T-helper 2 cell treated with Interferon-gamma antibody and Interleukin-4, amounts not matched to agents 5 μg/mL and 100 μg/mL, for 36 hours (primary cell): ENCODE data around the gene RPP30.

ENCODE experiments used
- DNase-seq: peaks from one replicate; pipeline ENCODE4 v3.0.0; 2021; ENCODE audit warnings: low spot score
- H3K27ac Mint-ChIP-seq: one replicate; pipeline ENCODE4 v1.8.0; 2021; ENCODE audit warnings: mild to moderate bottlenecking, mixed read lengths
- H3K27me3 Mint-ChIP-seq: one replicate; pipeline ENCODE4 v1.8.0; 2021; ENCODE audit warnings: low read depth, mixed read lengths
- H3K36me3 Mint-ChIP-seq: one replicate; pipeline ENCODE4 v1.8.0; 2021; ENCODE audit warnings: low read depth, mixed read lengths
- H3K4me1 Mint-ChIP-seq: one replicate; pipeline ENCODE4 v1.8.0; 2021; ENCODE audit warnings: low read depth, mixed read lengths
- H3K4me3 Mint-ChIP-seq: one replicate; pipeline ENCODE4 v1.8.0; 2022; ENCODE audit warnings: mild to moderate bottlenecking, moderate library complexity, mixed read lengths
- H3K9me3 Mint-ChIP-seq: one replicate; pipeline ENCODE4 v1.8.0; 2021; ENCODE audit warnings: mixed read lengths

The RPP30 gene

DNA sequence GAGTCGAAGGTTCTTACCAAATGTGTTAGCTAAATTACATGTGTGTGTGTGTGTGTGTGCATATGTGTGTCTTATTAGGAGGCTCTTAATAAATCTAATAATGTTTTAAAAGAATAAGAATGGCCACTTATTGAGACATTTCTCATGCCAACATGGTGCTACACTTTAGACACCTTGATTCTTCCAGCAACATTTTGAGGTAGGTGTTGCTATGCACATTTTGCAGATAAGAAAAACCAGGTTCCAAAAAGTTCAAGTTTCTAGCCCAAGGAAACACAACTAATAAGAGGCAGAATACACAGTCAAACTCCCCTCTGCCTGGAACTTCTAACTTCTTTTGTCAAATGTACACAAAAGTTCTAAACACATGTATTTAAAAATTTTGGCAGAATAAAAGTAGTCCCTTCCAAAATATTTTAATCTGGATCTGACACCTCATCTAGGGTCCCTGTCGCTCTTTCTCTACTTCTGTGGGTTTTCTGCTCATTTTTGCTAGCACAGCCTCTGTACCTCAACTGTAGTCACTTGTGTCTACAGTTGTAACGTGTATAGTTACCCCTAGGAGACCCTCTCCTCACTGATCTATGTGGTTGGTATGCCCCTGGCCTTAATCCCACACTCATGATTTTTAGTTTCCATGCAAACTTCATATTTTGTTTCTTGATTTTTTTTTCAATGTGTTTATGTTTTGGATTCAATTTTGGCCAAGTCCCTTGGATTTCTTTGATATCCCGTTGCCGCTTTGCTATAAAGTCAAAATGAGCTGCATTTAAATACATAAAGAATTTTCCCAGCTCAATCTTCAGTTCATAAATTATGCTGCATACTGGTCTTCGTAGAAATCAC, 44.8 kb downstream of the RPP30 start:
- no peak overlapping the region for H3K27ac Mint-ChIP-seq
- no peak for DNase-seq
- peaks cover 2% of the 10 kb centered on the region for H3K4me1 Mint-ChIP-seq
- H3K9me3 Mint-ChIP-seq: no peaks in the 10 kb centered on the region
- no peak overlapping the region for H3K4me3 Mint-ChIP-seq
- no peaks in the 10 kb centered on the region for H3K36me3 Mint-ChIP-seq
- peaks cover 37% of the 10 kb centered on the region for H3K27me3 Mint-ChIP-seq

DNA sequence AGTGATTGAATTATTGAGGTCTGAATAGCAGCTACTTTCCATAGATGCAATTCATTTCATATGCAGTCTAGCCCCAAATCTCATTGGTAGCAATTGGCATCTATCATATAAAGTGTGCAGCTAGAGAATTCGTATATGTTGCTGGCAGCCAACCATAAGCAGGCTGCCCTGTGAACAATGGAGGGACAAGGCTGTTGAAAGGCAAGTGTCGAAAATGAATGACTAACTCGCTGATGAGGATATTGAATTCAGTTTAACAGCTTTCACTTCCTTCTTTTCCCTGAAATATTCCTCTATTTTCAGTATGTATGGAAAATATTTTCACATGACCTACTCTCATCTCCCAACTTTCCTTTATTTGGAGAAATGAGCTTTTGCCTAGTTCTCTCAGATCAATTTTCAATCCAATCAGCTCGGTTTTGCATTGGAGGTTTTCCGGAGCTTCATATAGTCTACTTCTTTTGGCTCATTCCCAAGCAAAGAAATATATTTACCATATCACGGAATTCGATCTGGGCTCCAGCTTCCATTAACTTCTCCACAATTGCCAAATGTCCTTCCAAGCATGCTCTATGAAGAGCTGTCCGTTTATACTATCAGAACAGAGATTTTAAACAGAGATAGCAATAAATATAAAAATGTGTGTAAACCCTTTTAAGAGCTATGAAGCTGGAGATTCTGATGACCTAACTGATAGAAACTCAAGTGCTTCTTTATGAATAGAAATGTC, 45.6 kb downstream of the RPP30 start:
- Mint-ChIP-seq H3K27ac (no peak overlapping the region), H3K4me1 (no peaks in the 10 kb centered on the region), H3K27me3 (peaks cover 43% of the 10 kb centered on the region)

DNA sequence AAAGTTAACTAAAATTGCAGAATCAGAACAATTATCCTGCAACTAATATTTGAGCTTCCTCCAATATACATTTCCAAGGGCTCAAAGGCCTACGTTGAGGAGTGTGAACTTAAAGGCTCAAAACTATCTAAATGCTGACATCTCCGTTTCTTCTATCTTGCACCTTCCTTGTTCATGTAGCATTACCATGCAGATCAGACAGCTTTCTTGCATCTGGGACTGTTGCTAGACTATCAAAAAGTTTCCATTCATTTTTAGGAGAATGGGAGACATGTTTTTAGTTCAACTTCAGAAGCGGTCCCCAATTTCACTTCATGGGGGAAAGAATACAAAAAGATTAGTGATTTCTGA, 46.2 kb downstream of the RPP30 start:
- H3K4me3 Mint-ChIP-seq: no peak overlapping the region
- H3K27ac Mint-ChIP-seq: no peak overlapping the region
- peaks cover 46% of the 10 kb centered on the region for H3K27me3 Mint-ChIP-seq
- no peaks in the 10 kb centered on the region for H3K4me1 Mint-ChIP-seq
- no peaks in the 10 kb centered on the region for H3K9me3 Mint-ChIP-seq
- no peak for DNase-seq
- no peaks in the 10 kb centered on the region for H3K36me3 Mint-ChIP-seq

More for the DNA sequence above, 45.6 kb downstream of the RPP30 start:
- no peaks in the 10 kb centered on the region for H3K9me3 Mint-ChIP-seq
- H3K36me3 Mint-ChIP-seq: no peaks in the 10 kb centered on the region
- H3K4me3 Mint-ChIP-seq: no peak overlapping the region
- no peak for DNase-seq

DNA sequence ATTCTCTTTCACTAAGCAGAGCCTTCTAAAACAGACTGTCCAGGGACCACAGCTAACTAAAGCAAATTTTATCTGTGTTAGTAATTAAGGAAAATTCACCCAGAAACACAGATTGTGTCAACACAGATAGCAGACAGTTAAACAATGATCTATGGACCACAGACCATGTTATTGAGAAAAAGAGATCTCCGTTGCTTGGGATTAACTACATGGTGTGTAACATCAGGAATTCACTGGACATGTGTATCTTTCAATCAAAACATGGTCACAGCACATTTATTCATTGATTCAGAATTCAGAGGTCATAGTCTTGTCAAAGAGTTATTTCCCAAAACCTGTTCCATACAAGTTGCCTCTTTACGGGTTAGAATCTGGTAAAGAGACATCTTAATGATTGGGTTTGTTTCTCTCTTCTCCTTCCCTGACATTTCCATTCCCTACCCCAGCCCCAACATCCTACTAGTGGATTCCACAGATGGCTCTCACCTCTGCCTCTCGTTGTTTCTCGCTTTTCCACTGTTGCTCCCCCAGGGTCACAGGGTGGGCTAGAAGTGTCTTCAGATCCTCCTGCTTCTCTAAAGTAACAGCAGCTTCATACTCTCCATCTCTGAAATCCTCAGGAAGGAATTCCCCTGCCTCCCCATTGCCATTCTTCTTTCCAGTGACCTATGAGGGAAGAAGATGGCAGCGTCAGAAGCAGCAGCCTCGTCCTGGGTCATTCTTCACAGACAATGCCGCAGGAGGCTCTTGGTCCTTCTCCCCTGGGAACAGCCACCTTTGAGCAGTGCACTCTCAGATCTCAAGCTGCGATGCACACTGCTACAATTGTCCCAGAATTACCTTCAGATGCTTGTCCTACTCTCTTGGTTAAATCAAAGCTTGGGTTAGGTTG, 48.2 kb downstream of the RPP30 start:
- Mint-ChIP-seq H3K27ac (no peak overlapping the region), H3K9me3 (no peaks in the 10 kb centered on the region), H3K4me3 (no peak overlapping the region), H3K4me1 (no peaks in the 10 kb centered on the region), H3K36me3 (no peaks in the 10 kb centered on the region), H3K27me3 (peaks cover 56% of the 10 kb centered on the region)
- no peak for DNase-seq

DNA sequence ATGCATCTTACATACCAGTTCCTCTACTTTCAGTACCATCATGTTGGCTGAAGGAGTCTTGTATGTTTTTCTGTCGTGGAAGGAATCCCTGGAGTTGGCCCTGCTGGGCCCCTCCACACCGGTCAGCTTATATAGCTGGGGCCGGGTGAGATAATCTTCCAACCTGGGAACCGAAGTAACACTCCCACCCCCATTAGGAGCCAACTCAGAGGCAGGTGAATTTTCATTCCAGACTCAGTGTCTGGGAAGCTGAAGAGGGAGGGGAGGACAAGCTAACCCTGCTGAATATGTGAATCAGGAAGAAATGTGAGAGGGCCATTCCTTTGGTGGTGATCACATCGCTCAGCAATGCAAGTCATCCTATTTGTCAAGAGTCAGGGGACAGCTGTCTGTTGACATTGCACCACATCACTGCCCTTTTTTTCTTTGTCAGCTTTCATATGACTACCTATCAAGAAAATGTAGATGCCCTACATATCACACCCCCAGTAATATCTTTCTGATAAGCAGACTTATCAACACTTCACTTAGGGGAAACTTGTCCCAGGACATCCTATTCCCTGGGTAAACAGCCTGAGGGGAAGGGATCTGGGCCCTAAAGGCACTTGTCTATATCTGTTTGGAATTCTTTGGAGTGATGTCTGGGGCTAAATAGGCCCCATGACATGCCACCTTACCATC, 49.4 kb downstream of the RPP30 start, which contains the start of gene ANKRD1:
ANKRD1 (minus strand) TSS at position 102 of the 681 bp plus-strand sequence; CDS start at position 42, 60 bp downstream.
- Mint-ChIP-seq H3K4me1 (no peaks in the 10 kb centered on the region), H3K27ac (no peak within 1 kb of the TSS), H3K9me3 (no peaks in the 10 kb centered on the region), H3K36me3 (no peaks in the 10 kb centered on the region), H3K27me3 (peaks cover 56% of the 10 kb centered on the region), H3K4me3 (no peak within 1 kb of the TSS)
- no peak for DNase-seq

DNA sequence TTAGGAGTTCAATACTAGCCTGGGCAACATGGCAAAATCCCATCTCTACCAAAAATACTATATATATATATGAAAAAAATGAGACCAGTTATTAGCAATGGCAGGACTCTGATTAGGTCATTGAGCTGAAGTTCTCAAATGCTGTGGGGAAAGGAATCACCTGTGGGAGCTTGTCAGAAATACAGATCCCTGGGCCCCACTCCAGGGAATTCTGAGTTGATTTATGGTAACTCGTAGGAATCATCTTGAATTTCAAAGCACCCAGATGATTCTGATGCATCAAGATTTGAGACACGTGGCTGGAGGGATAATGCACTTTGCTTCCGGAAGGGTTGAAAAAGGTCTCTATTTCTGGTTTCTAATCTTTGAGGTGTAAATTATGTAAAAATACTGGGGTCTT, 50.1 kb downstream of the RPP30 start:
- Mint-ChIP-seq H3K4me3 (no peak overlapping the region), H3K9me3 (no peaks in the 10 kb centered on the region), H3K36me3 (no peaks in the 10 kb centered on the region), H3K4me1 (no peaks in the 10 kb centered on the region), H3K27ac (no peak overlapping the region), H3K27me3 (peaks cover 60% of the 10 kb centered on the region)
- no peak for DNase-seq

DNA sequence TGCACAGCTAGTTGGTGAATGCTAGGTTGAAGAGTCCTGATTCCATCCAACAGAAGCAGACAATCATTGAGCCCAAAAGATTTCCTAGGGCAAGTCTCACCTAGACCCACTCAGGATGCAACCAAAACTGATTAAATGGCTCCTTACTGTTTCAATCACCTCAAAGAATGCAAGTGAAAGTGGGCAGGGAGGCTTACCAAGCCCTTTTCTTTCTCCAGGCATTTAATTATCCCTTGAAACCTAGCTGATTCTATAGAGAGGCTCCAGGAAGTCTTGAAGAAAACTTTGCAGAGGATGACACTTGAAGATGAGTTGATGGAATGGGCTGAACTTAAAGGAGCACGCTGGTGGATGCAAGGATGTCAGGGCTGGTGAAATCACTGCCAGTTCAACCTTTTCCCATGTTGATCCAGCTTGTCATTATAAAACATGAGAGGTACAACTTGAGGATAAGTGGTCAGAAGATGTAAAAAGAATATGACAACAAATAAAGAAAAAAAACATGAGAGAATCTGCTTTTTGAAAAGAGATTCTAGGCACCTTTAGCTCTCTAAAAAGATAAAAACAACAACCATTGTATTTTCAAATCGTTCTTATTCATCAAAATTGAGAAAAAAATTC, 51.4 kb downstream of the RPP30 start:
- Mint-ChIP-seq H3K27me3 (peaks cover 59% of the 10 kb centered on the region), H3K4me1 (no peaks in the 10 kb centered on the region), H3K36me3 (no peaks in the 10 kb centered on the region), H3K27ac (no peak overlapping the region), H3K4me3 (no peak overlapping the region), H3K9me3 (no peaks in the 10 kb centered on the region)
- DNase-seq: no peak

DNA sequence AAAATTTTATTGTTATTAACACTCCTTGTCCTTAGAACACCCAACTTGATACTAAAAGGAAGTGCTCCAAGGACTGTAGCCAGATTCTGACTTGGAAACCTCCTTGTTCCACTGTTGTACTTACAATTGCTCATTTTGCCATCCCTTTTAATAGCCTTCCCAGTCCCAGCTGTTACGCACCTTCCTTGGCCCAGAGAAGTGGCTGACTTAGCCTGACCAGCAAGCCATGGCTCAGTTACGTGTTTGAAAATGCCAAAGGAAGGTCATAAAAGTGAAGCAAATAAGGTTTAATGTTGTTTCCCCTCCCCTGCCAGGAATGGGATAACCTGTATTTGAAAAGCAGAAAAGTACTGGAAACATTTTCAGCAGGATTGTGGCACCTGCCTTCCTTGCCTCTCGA, 52.8 kb downstream of the RPP30 start:
- H3K4me1 Mint-ChIP-seq: no peaks in the 10 kb centered on the region
- H3K27me3 Mint-ChIP-seq: peaks cover 56% of the 10 kb centered on the region
- H3K27ac Mint-ChIP-seq: no peak overlapping the region
- no peaks in the 10 kb centered on the region for H3K36me3 Mint-ChIP-seq
- H3K9me3 Mint-ChIP-seq: no peaks in the 10 kb centered on the region
- no peak for DNase-seq
- no peak overlapping the region for H3K4me3 Mint-ChIP-seq

DNA sequence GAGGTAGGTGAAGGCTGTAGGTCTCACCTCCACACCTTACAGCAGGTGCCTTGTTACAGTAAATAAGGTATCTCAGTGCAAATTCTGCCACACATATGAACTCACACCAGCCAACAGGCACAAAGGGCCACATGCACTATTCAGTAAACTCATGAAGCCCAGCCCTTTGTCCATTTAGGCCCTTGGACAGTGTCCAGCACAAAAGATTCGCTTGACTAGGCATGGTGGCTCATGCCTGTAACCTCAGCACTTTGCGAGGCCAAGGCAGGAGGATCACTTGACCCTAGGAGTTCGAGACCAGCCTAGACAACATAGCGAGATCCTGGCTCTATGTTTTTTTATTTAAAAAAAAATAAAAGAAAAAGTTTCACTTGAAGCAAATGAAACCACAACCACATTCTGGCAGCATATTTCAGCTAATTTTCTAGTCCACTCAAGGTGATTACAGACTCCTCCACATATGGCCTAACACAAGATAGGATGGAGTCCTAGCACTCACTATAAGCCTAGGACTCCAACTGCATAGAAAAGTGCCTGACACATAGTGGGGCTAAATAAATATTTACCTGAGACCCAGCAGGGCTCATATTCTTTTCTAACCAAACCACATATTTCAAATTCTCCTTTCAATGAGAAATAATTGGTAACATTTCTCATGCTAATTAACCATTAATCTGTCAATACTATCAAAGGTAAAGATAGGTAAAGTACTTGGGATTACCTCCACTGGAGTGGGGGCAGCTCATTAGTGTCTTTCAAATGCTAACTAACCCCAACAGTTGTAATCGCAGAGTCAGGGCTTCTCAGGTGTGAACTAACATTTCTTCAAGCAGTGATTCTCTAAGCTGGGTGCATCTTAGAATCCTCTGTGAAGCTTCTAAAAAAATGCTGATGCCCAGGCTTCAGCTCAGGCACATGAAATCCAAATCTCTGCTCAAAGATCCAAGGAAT, 53.6 kb downstream of the RPP30 start:
- H3K36me3 Mint-ChIP-seq: no peaks in the 10 kb centered on the region
- no peak overlapping the region for H3K27ac Mint-ChIP-seq
- no peak for DNase-seq
- H3K27me3 Mint-ChIP-seq: peaks cover 55% of the 10 kb centered on the region
- no peak overlapping the region for H3K4me3 Mint-ChIP-seq
- no peaks in the 10 kb centered on the region for H3K9me3 Mint-ChIP-seq
- no peaks in the 10 kb centered on the region for H3K4me1 Mint-ChIP-seq

DNA sequence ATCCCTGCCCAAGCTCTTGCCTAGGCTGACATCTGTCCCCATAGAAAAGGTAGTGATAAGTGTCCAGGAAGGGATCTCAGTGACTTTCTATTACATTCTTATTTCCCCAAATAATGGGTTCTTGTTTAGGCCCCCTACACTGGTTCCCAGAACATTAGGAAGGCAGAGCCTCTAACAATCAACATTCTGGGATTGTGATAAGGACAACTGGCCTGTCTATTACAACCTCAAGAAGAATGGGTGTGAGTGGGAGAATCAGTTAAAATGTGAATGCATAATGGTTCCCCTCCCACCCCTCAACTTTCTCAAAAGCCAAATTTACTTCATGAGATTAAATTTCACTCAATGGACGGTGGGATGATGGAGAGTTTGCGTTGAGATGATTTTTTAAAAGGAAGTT, 55.5 kb downstream of the RPP30 start:
- Mint-ChIP-seq H3K9me3 (no peaks in the 10 kb centered on the region), H3K36me3 (no peaks in the 10 kb centered on the region), H3K27ac (no peak overlapping the region), H3K4me3 (no peak overlapping the region), H3K4me1 (no peaks in the 10 kb centered on the region), H3K27me3 (peaks cover 59% of the 10 kb centered on the region)
- no peak for DNase-seq

DNA sequence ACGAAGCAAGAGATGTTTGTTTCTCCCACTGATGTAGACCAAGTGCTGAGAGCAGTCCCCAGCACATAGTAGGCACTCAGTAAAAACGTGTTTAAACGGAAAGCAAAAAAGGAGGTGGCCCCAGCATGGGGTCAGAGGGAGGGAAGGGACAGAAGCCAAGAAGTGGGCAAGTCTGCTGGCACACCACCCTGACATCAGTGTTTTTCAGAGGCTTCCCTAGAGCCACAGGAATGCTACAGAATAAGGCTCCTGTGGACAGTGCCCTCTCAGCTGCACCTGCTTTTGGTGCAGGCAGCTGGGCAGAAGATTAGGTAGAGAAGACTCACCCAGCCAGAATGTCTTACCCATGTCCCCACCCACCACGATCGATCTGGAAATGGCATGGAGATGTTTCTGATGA, 57.4 kb downstream of the RPP30 start:
- H3K27ac Mint-ChIP-seq: no peak overlapping the region
- no peaks in the 10 kb centered on the region for H3K4me1 Mint-ChIP-seq
- DNase-seq: no peak
- H3K4me3 Mint-ChIP-seq: no peak overlapping the region
- no peaks in the 10 kb centered on the region for H3K9me3 Mint-ChIP-seq
- H3K27me3 Mint-ChIP-seq: peaks cover 58% of the 10 kb centered on the region
- H3K36me3 Mint-ChIP-seq: no peaks in the 10 kb centered on the region

DNA sequence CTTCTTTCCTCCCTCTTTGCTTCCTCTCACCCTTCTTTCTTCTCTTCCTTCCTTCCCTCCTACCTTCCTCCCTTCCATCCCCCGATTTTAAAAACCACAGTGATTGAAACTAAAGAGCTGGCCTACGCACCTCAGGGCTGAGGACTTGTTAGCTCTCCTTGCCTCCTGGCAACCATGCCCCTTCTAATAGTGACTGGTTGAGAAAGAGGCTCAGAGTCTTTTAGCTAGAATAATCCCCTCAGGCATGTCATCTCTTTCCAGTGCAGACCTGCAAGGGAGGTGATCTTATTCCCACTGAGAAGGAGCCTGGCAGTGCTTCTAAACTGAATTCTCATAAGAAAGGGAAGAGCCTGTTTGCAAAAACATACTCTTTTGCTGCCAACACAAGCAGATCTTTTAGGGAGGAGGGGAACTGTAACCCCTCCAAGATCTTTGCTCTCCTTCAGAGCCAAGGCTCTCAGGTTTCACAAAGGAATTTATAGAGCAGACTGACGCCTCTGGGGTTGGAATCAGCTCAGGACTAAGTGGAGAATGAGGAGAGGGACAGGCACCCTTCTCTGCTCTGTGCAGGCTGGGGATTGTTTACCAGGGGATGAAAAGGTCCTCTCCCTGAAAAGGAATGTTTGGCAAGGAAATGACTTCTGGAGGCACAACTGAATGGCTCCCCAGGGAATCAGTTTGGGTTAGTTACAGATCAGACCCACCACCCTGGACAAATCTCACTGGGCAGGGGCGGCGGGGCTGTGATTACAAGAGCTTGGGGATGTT, 58.5 kb downstream of the RPP30 start:
- Mint-ChIP-seq H3K4me1 (peaks cover 3% of the 10 kb centered on the region), H3K4me3 (no peak overlapping the region), H3K27me3 (peaks cover 54% of the 10 kb centered on the region), H3K36me3 (no peaks in the 10 kb centered on the region), H3K27ac (no peak overlapping the region), H3K9me3 (no peaks in the 10 kb centered on the region)
- no peak for DNase-seq
